Eye (tissue), 1 donor: ENCODE results near the gene CYSRT1.

Experiments
- DNase-seq: peaks from one replicate; pipeline ENCODE4 v3.0.0-alpha.2; 2015

Gene CYSRT1

GRCh38 chr9:137191245-137191644 is 33.7 kb upstream of the CYSRT1 start:
- no peak for DNase-seq

GRCh38 chr9:137191691-137192447 is 33.1 kb upstream of the CYSRT1 start:
- DNase-seq: no peak

GRCh38 chr9:137192448-137192780 is 32.6 kb upstream of the CYSRT1 start:
- DNase-seq: no peak

GRCh38 chr9:137192859-137193258 is 32.1 kb upstream of the CYSRT1 start:
- DNase-seq: peak; percentile 13

- DNase-seq: no peak
These were observed 31.2 kb upstream of the CYSRT1 start for GRCh38 chr9:137193771-137194170.

GRCh38 chr9:137194388-137194787 is 30.6 kb upstream of the CYSRT1 start:
- DNase-seq: peak; percentile 61

GRCh38 chr9:137194909-137195308 is 30.1 kb upstream of the CYSRT1 start:
- no peak for DNase-seq

- DNase-seq: no peak
These were observed 29.3 kb upstream of the CYSRT1 start for GRCh38 chr9:137195525-137196220.

- DNase-seq: no peak
These were observed 26.7 kb upstream of the CYSRT1 start for GRCh38 chr9:137198051-137198901.

GRCh38 chr9:137198902-137199283 is 26.1 kb upstream of the CYSRT1 start:
- DNase-seq: no peak

- DNase-seq: peak; percentile 23
These were observed 25.4 kb upstream of the CYSRT1 start for GRCh38 chr9:137199411-137200121.

- peak; percentile 99 for DNase-seq
These were observed 24.4 kb upstream of the CYSRT1 start, which contains the start of gene TPRN for GRCh38 chr9:137200311-137201204. Gene TPRN, minus strand, starts transcription at chr9:137200741. Its CDS starts 30 bp downstream, at chr9:137200711.

GRCh38 chr9:137201205-137201868 is 23.6 kb upstream of the CYSRT1 start:
- no peak for DNase-seq

GRCh38 chr9:137202966-137203365 is 22.0 kb upstream of the CYSRT1 start:
- DNase-seq: no peak

- no peak for DNase-seq
These were observed 20.2 kb upstream of the CYSRT1 start for GRCh38 chr9:137204731-137205125.

GRCh38 chr9:137205126-137206069 is 19.6 kb upstream of the CYSRT1 start, which contains the start of the genes NDOR1 and TMEM203:
Gene NDOR1, plus strand, starts transcription at chr9:137205700. Its CDS starts 78 bp downstream, at chr9:137205778.
Gene TMEM203, minus strand, starts transcription at chr9:137205648. Its CDS starts 234 bp downstream, at chr9:137205414.
- peak; percentile 96 for DNase-seq

GRCh38 chr9:137206602-137207001 is 18.4 kb upstream of the CYSRT1 start:
- DNase-seq: no peak

GRCh38 chr9:137211532-137211931 is 13.4 kb upstream of the CYSRT1 start:
- DNase-seq: no peak

- no peak for DNase-seq
These were observed 12.5 kb upstream of the CYSRT1 start for GRCh38 chr9:137212520-137212919.
